GM19452 (cell line): Measurements from ENCODE around the gene SLC49A4.
"Not testable (repeated sequence)": the region's sequence is repeated elsewhere in the genome, so short reads cannot be mapped to it uniquely, and the experiment has no call there.

Experiments used
- ATAC-seq: cut with Tn5 transposase; IDR thresholded peaks from one replicate; pipeline ENCODE4 v1.9.1; 2021; ENCODE audit not compliant: unreplicated experiment

The SLC49A4 gene, protein sequence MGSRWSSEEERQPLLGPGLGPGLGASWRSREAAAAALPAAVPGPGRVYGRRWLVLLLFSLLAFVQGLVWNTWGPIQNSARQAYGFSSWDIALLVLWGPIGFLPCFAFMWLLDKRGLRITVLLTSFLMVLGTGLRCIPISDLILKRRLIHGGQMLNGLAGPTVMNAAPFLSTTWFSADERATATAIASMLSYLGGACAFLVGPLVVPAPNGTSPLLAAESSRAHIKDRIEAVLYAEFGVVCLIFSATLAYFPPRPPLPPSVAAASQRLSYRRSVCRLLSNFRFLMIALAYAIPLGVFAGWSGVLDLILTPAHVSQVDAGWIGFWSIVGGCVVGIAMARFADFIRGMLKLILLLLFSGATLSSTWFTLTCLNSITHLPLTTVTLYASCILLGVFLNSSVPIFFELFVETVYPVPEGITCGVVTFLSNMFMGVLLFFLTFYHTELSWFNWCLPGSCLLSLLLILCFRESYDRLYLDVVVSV

GRCh38 chr3:122794779-122795673, at the start of gene SLC49A4:
Gene SLC49A4, plus strand, starts transcription at chr3:122795069. Its CDS starts 124 bp downstream, at chr3:122795193.
- ATAC-seq, result peak; percentile 76

DNA sequence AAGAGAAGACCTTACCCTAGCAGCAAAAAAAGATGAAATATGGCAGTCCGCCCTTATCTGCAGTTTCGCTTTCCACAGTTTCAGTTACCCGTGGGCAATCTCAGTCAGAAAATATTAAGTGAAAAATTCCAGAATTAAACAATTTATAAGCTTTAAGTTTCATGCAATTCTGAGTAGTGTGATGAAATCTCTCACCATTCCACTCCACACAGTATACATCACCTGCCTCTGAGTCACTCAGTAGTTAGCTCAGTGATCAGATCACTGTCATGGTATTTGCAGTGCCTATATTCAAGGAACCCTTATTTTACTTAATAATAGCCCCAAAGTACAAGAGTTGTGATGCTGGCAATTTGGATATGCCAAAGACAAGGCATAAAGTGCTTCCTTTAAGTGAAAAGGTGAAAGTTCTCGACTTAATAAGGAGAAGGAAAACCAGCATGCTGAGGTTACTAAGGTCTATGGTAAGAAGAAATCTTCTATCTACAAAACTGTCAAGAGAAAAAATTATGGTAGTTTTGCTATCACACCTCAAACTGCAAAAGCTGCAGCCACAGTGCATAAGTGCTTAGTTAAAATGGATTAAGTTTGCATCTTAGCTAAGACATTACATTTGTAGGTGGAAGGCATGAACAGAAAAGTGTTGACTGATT, 49.4 kb upstream of the SLC49A4 start:
- ATAC-seq, result no peak

DNA sequence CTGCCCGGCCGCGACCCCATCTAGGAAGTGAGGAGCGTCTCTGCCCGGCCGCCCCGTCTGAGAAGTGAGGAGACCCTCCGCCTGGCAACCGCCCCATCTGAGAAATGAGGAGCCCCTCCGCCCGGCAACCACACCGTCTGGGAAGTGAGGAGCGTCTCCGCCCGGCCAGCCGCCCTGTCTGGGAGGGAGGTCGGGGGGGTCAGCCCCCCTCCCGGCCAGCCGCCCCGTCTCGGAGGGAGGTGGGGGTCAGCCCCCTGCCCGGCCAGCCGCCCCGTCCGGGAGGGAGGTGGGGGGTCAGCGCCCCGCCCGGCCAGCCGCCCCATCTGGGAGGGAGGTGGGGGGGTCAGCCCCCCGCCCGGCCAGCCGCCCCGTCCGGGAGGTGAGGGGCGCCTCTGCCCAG, 47.6 kb upstream of the SLC49A4 start:
- not testable (repeated sequence) for ATAC-seq

DNA sequence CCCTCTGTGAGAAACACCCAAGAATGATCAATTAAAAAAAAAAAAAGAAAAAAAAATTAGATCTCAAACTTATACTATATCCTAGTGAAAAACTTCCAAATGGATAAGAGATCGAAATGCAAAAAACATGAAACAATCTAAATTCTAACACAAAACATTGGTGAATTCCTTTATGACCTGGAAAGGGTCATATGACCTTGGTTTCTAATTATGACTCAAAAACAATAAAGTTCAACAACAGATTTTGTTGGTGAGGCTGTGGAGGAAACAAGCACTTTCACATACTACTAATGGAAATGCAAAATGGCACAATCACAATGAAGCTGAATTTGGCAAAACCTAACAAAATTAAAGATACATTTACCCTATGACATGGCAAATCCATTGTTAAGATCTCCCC, 46.5 kb upstream of the SLC49A4 start:
- ATAC-seq, result no peak

DNA sequence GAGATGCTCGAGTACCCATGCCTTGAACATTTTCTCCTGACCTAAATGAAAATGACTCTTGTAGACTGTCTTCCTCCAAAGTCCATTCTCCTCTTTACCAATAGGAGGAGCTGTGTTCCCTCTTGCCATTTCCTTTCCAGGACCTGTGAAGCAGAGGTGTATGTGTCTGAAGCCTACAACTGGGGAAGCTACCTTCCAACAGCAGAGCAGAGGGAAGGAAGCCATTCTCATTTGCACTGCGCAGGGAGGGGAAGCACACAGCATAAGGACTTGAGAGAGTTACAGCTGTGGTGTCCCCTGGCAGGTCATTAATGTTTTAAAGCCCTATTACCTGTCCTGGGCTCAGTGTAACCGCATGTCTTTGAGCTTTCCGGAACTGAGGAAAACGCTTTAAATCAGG, 39.9 kb upstream of the SLC49A4 start:
- ATAC-seq, result peak; percentile 66

- ATAC-seq, result no peak
Observed at GRCh38 chr3:122755491-122755890, 39.4 kb upstream of the SLC49A4 start.

DNA sequence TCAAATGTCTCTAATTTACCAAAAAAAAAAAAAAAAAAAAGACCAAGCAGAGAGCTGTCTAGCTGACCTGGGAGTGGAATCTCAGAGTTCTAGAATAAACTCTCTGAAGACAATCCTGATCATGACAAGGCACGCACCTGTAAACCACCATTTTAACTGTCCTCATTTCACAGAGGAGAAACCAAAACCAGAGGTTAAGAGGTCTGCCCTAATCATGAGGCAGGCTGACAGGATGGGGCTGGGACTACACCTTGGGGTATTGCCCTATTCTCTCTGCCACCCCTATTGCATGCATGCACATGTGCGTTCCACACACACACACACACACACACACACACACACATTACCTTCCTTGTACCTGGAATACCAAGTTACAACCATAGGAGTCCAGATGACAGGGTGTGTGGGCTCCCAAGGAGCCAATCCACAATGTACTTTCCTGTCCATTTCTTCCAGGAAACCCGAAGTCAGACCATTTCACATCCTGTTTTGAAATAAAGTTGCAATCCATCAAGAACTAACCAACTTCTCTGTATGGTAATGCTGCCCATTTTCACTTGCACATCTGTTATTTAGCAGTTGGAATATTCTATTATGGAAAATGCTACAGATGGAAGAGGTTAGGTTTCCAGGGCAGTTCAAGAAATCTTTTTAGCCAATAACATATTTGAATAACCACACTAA, 35.9 kb upstream of the SLC49A4 start:
- no peak for ATAC-seq

DNA sequence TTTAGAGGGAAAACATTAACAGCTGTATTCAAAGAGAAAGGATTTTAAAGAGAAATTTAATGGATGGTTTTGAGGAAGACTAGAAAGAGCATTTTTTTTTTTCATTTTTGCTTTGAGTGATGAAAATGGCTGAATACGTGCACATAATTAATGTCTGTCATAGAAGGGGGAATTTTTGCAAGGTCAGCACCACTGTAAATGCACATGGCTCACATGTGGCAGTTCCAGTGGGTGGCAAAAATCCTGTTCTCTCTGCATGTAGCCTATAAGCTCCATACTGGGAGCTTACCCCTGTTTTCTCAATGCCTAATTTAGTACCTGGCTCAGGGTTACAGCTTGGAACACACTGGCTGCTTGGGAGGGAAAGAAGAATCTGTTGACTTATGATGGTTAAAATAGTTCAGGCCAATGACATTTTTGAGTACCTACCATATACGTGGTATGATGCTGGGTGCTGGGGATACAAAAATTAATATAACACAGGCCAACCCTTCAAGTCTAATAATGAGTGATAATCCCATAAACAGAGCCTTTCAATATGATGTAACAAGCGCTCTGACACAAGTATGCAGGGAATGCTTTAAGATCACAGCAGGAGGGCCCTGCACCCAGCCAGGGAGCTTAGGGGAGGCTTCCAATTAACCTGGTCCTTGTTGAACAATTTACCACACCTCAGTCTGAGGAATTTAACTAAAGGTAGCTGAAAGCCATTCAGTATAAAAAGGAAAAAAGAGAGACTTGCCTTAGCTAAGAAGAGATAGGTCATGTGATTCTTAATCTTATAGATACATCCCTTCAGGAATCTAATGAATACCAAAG, 34.2 kb upstream of the SLC49A4 start:
- ATAC-seq, result no peak

DNA sequence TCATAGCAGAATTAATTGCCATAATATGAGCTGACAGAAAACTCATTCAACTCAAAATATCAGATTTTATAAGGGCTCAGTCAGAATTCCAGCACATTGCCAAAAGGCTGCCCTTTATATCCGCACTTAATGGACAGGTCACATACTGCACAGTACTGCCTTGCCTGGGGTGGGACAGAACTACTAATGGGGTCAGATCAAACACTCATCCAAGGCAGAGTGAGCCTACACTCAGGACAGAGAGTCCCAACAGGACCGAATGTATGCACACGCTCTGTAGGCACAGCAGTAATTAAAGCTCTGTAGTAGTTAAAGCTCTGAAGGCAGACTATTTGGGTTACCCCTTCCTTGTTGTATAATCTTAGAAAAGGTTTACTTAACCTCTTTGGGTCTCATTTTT, 28.4 kb upstream of the SLC49A4 start:
- ATAC-seq, result no peak

DNA sequence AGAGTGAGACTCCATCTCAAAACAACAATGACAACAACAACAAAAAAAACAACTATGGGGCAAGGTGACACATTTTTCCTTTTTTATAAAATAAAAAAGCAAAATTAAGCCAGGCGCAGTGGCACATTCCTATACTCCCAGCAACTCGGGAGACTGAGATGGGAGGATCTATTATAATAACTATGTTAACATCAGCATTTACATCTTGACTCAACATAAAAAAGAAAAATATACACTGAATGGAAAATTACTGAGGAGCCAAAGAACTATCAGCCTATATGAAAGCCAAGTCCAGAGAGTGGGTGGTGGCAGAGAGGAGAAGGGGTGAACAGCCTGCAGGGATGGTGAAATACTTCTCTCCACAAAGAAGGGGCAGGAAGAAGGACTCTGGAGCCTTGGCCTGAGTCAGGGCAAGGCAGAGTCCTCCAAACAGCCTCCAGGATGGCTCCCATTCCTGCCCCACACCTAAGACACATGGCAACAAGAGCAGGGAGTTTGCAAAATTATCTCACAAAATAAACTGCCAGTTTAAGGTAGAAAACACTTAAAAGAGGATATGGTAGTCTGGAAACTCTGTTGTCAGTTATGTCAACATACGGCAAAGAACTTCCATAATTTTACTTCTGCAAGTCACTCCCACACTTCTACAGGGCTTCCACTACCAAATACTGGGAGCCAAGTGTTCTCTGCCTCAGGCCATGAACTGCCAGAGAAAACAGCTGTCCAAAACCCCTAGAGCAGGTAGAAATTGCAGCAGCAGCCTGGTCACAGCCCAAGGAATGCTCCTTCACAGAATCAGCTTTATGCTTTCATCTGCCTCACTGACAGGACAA, 27.1 kb upstream of the SLC49A4 start:
- ATAC-seq, result no peak

- ATAC-seq, result no peak
Observed at GRCh38 chr3:122770521-122771202, 24.2 kb upstream of the SLC49A4 start.

GRCh38 chr3:122772827-122773226, 22.0 kb upstream of the SLC49A4 start:
- no peak for ATAC-seq

- no peak for ATAC-seq
Observed at GRCh38 chr3:122773944-122774509, 20.8 kb upstream of the SLC49A4 start.

- no peak for ATAC-seq
Observed at GRCh38 chr3:122774564-122774963, 20.3 kb upstream of the SLC49A4 start.

DNA sequence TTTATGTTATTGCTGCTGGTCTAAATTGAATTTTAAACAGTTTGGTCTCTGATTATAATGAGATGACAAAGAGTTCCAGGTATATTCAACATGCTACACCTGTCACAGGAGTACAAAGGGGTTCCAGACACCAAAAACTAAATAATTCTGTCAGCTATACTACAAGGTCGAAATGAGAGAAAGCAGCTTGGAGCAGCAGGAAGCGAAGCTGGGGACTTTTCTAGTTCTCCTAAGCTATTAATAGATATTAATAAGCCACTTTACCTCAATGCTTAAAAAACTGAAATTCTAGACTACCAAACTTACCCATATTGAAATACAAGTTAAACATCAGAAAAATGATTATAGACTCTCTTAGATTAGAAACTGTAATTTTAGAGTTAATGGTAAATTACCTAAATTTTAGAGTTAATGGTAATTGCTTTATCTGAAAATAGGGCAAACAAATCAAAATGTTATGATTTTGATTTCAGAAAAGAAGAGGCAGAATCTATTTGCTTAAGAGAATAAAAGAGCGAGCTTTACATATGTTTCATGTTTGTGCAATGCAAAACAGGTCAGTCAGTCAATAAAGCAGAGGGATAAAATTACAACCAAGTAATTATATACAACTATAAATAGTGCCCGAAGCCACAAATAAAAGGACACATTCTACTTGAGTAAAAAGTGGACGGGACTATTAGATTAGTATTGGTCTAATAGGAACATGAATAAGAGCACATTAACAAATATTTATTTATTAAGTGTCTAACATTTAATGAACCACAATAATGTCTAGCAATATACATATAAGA, 18.0 kb upstream of the SLC49A4 start:
- no peak for ATAC-seq

DNA sequence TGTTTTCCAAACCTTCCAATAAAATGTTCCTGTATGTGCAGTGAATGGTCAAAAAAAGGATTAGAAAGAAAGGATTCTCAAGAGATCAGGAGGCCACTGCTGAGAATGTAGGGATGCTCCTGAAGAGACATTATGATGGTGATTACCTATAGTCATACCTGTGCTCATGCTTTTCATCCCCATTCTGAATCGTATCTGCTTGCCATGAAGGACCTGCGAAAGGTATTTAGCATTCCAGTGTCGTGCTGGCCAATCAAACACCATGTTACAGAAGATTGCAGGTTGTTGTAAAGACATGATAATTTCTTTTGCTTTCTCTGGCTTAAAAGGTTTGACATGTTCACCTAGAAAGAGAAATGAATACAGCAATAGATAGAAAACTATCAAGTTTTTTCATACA, 17.3 kb upstream of the SLC49A4 start:
- no peak for ATAC-seq

DNA sequence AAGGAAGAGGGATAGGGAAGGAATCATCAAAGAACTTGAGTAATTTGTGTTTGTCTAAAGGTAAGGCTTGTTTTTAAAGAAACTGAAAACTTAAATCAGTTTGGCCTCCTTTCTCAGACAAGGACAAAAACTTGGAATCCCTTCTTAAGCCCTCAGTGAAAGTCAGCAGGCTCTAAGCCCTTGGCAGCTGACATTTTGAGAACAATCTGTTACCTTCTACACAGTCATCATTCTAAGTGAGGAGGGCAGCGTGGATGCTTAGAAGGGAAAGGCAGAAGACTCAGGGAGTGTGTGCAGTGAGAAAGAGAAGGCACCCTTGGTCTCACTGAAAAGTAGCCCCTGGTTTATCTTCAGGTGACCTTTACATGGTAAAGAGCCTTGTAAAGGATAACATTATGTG, 12.1 kb upstream of the SLC49A4 start:
- no peak for ATAC-seq
